Spleen (tissue), 11 donors: ENCODE measurements around the gene JSRP1. TPM values are rescaled to one million over a fixed set of nuclear protein-coding genes. Genes with fewer than 3 reads are reported as not detected.
A peak's percentile ranks its signal among the peaks of the same experiment; 100 is the strongest.

Experiments used
- DNase-seq: peaks from one replicate; pipeline ENCODE4 v3.0.0-alpha.2; 2020
- H3K27ac ChIP-seq, 8 donors: fragments of 200-600 bp; sonication (generic) in 7 of 8; 1 replicate in 4 of 8; 2 replicates in 4 of 8; pipeline versions ENCODE4 v1.5.0 to v1.8.0; 2016 to 2021; ENCODE audit warnings: inconsistent platforms in 4 of 8, mild to moderate bottlenecking in 4 of 8, moderate library complexity in 1 of 8
- H3K27me3 ChIP-seq, 7 donors: fragments of 200-600 bp; sonication (generic) in 6 of 7; replicated peaks in 1 of 7; 1 replicate in 4 of 7; 2 replicates in 3 of 7; pipeline versions ENCODE4 v1.5.0 to v1.8.0; 2016 to 2021; ENCODE audit warnings: inconsistent platforms in 3 of 7, mild to moderate bottlenecking in 1 of 7
- H3K36me3 ChIP-seq, 6 donors: fragments of 200-600 bp; sonication (generic) in 5 of 6; 1 replicate in 4 of 6; 2 replicates in 2 of 6; pipeline versions ENCODE4 v1.5.0 to v1.8.0; 2016 to 2021; ENCODE audit warnings: inconsistent platforms in 2 of 6
- H3K4me1 ChIP-seq, 6 donors: fragments of 200-600 bp; sonication (generic) in 5 of 6; 1 replicate in 3 of 6; 2 replicates in 3 of 6; pipeline versions ENCODE4 v1.5.0 to v1.8.0; 2016 to 2021; ENCODE audit warnings: inconsistent platforms in 3 of 6
- H3K4me3 ChIP-seq, 8 donors: fragments of 200-600 bp; sonication (generic) in 7 of 8; 1 replicate in 4 of 8; 2 replicates in 4 of 8; pipeline versions ENCODE4 v1.5.0 to v1.8.0; 2016 to 2021; ENCODE audit warnings: inconsistent platforms in 4 of 8, mild to moderate bottlenecking in 4 of 8, moderate library complexity in 2 of 8
- H3K9me3 ChIP-seq, 8 donors: fragments of 200-600 bp; sonication (generic) in 7 of 8; 1 replicate in 4 of 8; 2 replicates in 4 of 8; pipeline versions ENCODE4 v1.5.0 to v1.8.0; 2016 to 2021; ENCODE audit warnings: inconsistent platforms in 4 of 8
- POLR2A ChIP-seq, 3 donors: fragments of 450-650 bp; IDR thresholded peaks; one replicate each; pipeline ENCODE4 v1.5.1; 2017; ENCODE audit warnings: antibody characterized with exemption in 3 of 3, mild to moderate bottlenecking in 1 of 3
- POLR2AphosphoS5 ChIP-seq, 3 donors: sonication (generic); formaldehyde crosslinking; IDR thresholded peaks; one replicate each; pipeline ENCODE4 v1.5.1; 2017; ENCODE audit warnings: antibody characterized with exemption in 3 of 3
- WGBS, 5 donors: extraction: QIAGEN DNeasy Blood & Tissue Kit in 3 of 5; methylation state at CpG; one replicate each; pipeline versions ENCODE4 v1.1.5 to v1.1.7; 2013 to 2018; 5-methylcytosine and 5-hydroxymethylcytosine counted together
- intact Hi-C: fragments of 100-400 bp; cut with DNase I; formaldehyde crosslinking; loops from one replicate; pipeline ENCODE4 v1.15.0; 2023; ENCODE audit warnings: low total_unique reads
- polyA plus RNA-seq, 3 donors: library from polyadenylated mRNA; stranded (reverse); fragments of 200-250 nt; gene quantifications; one replicate each; pipeline ENCODE4 v1.2.1, GENCODE V29; 2013
- total RNA-seq, 7 donors: library from RNA; depleted of rRNA in 3 of 7; stranded (reverse); fragments of >200 nt in 3 of 7; fragmentation: NEBNext Ultra II Directional in 4 of 7; extraction: Animal tissue kit (Norgen Biotek cat#: 25700) in 4 of 7; gene quantifications; one replicate each; pipeline versions ENCODE4 v1.1.0 to v1.2.1, GENCODE V29; 2016 to 2021
- TF ChIP-seq, protein P1 (sequence below), 11 experiments: fragments of 200-600 bp in 7 of 11; fragments of 450-650 bp in 4 of 11; sonication (generic) in 4 of 11; IDR thresholded peaks in 8 of 11; conservative IDR thresholded peaks in 3 of 11; 1 replicate in 7 of 11; 2 replicates in 4 of 11; pipeline versions ENCODE4 v1.4.0 to v1.8.0; 2016 to 2021; ENCODE audit warnings: antibody characterized with exemption in 11 of 11, inconsistent platforms in 4 of 11, mild to moderate bottlenecking in 1 of 11
- donor health status: healthy with polysubstance abuse.
- donor health status: DM: no; HTN: no; CAD: no; lungs with moderate emphysema.
- donor health status: DM: no; HTN: no; CAD: no.
- donor health status: Bipolar disorder and iron deficiency.
- donor health status: healthy.
- donor health status: DM: no; HTN: no; CAD: no.
- donor health status: DM: yes; HTN: yes; CAD: no.

Gene JSRP1
- total and polyA plus RNA-seq, 10 donors = 1.2 to 4.8 (median 3.1) TPM

DNA sequence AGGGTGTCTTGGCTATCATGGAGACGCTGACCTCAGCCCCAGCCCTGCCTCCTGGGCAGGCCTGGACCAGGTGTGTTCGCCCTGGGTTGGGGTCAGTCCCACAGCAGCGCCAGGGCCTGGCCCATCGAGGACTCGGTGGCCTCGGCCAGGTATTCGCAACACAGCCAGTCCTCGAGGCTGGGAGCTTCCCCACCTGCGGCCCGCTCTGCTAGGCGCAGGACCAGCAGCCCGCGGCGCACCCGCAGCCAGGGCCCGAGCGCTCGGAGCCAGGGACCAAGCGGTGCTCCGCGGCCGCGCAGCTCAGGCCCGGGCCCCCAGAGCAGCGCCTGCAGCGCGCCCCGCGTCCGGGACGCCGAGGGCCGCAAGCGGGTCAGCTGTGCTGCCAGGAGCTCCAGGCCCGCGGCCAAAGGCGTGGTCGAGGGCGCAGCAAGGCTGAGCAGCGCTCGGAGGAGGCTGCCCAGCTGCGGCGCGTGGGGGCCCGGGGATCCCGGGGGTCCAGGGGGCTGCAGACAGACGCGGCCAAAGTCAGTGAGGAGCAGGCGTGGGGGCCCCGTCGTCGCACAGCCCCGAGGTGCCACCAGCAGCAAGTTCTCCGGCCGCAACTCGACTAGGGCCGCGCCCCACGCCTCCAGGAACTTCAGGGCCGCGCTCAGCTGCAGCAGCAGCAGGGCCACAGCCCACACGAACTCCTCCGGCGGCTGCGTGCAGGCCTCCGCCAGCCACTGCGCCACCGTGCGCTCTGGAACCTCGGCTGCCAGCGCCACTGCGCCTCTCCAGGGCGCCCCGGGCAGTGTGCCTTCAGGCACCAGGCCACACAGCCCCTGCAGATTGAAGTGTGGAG is 19.6 kb upstream of the JSRP1 start:
- DNase-seq = peak; percentile 84
- H3K27ac ChIP-seq = peak overlapping the region in 6 of 8 donors; percentile 22 to 100 (median 62)
- peaks cover 0 to 80% (median 40%) of the 10 kb centered on the region in 6 donors for H3K36me3 ChIP-seq
- no peaks in the 10 kb centered on the region for H3K9me3 ChIP-seq
- intact Hi-C loops = no loop called here
- H3K4me3 ChIP-seq = peak overlapping the region in 1 of 8 donors; percentile 21
- TF ChIP-seq POLR2AphosphoS5 (IDR thresholded peaks at IDR 0.05) = peak; percentile 31 to 67 (median 33)
- TF ChIP-seq POLR2A (IDR thresholded peaks at IDR 0.05) = no peak
- TF ChIP-seq, protein P1, sequence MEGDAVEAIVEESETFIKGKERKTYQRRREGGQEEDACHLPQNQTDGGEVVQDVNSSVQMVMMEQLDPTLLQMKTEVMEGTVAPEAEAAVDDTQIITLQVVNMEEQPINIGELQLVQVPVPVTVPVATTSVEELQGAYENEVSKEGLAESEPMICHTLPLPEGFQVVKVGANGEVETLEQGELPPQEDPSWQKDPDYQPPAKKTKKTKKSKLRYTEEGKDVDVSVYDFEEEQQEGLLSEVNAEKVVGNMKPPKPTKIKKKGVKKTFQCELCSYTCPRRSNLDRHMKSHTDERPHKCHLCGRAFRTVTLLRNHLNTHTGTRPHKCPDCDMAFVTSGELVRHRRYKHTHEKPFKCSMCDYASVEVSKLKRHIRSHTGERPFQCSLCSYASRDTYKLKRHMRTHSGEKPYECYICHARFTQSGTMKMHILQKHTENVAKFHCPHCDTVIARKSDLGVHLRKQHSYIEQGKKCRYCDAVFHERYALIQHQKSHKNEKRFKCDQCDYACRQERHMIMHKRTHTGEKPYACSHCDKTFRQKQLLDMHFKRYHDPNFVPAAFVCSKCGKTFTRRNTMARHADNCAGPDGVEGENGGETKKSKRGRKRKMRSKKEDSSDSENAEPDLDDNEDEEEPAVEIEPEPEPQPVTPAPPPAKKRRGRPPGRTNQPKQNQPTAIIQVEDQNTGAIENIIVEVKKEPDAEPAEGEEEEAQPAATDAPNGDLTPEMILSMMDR (IDR thresholded peaks at IDR 0.05 in 8 of 11, conservative IDR thresholded peaks at IDR 0.05 in 3 of 11) = peak in 1 of 11 experiments; percentile 6
- H3K27me3 ChIP-seq = no peaks in the 10 kb centered on the region
- 82 to 92% (median 86%) methylated on average over 51 to 74 of the region's 74 CpGs for WGBS, 5 donors
- peaks cover 43 to 100% (median 72%) of the 10 kb centered on the region in 6 donors for H3K4me1 ChIP-seq

DNA sequence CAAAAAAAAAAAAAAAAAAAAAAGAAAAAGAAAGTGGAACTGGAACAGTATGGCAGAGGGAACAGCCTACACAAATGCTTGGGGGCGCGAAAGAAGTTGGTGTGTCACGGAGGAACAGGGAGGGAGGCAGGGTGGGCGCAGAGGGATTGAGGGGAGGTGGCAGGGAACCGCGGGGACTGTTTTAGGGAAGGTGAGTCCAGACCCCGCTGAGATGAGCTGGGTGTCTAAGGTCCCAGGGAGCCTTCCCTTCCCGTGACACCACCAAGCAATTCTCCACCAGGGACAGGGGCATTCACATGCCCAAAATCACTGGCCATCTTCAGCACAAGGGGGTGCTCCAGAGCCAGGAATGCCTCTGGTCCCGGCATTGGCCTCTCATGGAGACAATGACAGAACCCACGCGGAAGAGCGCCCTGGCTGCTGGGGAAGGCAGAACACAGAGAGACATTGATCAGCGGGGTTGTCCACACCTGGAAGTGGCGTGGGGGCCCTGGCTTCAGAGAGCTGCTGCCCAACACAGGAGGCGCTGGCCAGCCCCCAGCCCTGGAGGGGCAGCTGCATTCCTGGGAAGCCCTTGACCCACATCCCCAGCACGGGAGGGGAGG is 18.8 kb upstream of the JSRP1 start:
- no peaks in the 10 kb centered on the region for H3K27me3 ChIP-seq
- intact Hi-C loops = loop anchor here (5.0 kb wide), 1 partner anchor 118 kb away; no protein-coding TSS in a partner anchor
- peak; percentile 89 for DNase-seq
- WGBS, 5 donors = 56 to 69% (median 63%) methylated on average over 11 to 16 of the region's 16 CpGs
- TF ChIP-seq POLR2AphosphoS5 (IDR thresholded peaks at IDR 0.05) = peak; percentile 68 to 87 (median 83)
- no peak for TF ChIP-seq POLR2A (IDR thresholded peaks at IDR 0.05)
- TF ChIP-seq, protein P1 (IDR thresholded peaks at IDR 0.05 in 8 of 11, conservative IDR thresholded peaks at IDR 0.05 in 3 of 11) = peak; percentile 36 to 80 (median 72)
- H3K27ac ChIP-seq = peak overlapping the region in 6 of 8 donors; percentile 22 to 100 (median 57)
- H3K4me1 ChIP-seq = peaks cover 43 to 92% (median 65%) of the 10 kb centered on the region in 6 donors
- no peaks in the 10 kb centered on the region for H3K9me3 ChIP-seq
- H3K36me3 ChIP-seq = peaks cover 0 to 80% (median 40%) of the 10 kb centered on the region in 6 donors
- H3K4me3 ChIP-seq = peak overlapping the region in 1 of 8 donors; percentile 21

DNA sequence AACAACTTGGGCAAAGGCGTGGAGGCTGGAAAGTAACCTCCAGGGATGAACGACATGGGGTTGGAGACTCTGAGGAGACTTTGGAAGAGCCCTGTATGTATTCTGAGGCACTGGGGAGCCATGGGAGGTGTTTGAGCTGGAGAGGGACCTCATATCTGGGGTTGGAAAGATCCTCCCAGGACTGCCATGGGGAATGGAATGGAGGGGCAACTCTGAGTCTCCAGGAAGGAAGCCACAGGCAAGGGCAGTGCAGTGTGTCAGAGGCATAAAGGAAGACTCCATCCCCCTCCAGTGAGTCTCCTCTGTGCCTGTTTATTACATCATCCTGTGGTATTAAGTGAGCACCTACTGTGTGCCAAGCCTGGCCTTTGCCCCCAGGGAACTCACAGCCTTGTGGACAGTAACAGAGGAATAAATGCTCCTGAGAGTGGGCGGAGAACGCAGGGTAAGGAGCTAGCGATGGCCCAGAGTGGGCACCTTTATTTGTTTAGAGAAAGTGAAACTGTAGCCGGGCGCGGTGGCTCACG is 18.0 kb upstream of the JSRP1 start:
- H3K27me3 ChIP-seq = no peaks in the 10 kb centered on the region
- H3K4me3 ChIP-seq = peak overlapping the region in 3 of 8 donors; percentile 99 to 100 (median 100)
- H3K9me3 ChIP-seq = no peaks in the 10 kb centered on the region
- H3K27ac ChIP-seq = peak overlapping the region; percentile 72 to 100 (median 98)
- intact Hi-C loops = loop anchor here (5.0 kb wide), 1 partner anchor 117 kb away; no protein-coding TSS in a partner anchor
- DNase-seq = no peak
- TF ChIP-seq, protein P1 (IDR thresholded peaks at IDR 0.05 in 8 of 11, conservative IDR thresholded peaks at IDR 0.05 in 3 of 11) = no peak
- peak in 1 of 3 donors; percentile 16 for TF ChIP-seq POLR2AphosphoS5 (IDR thresholded peaks at IDR 0.05)
- TF ChIP-seq POLR2A (IDR thresholded peaks at IDR 0.05) = peak in 1 of 3 donors; percentile 21
- peaks cover 43 to 84% (median 62%) of the 10 kb centered on the region in 6 donors for H3K4me1 ChIP-seq
- H3K36me3 ChIP-seq = peaks cover 0 to 76% (median 40%) of the 10 kb centered on the region in 6 donors
- WGBS, 5 donors = 85 to 96% (median 86%) methylated on average over 9 of the region's 9 CpGs
